HepG2 (cell line): ENCODE measurements around the gene NARF. TPM values are rescaled to one million over a fixed set of nuclear protein-coding genes. Genes with fewer than 3 reads are reported as not detected.

Source experiments
- AKAP8 ChIP-seq: sonication (generic); formaldehyde crosslinking; IDR thresholded peaks from 2 replicates; pipeline ENCODE4 v1.5.1; 2020; ENCODE audit warnings: mild to moderate bottlenecking, missing genetic modification reagents
- ATF7-NPFF ChIP-seq: sonication (generic); formaldehyde crosslinking; IDR thresholded peaks from 2 replicates; pipeline ENCODE4 v1.8.1; 2023; ENCODE audit warnings: mild to moderate bottlenecking, low read depth, missing genetic modification reagents, moderate library complexity
- MLXIP ChIP-seq: sonication (generic); formaldehyde crosslinking; IDR thresholded peaks from 2 replicates; pipeline ENCODE4 v1.9.0; 2021; ENCODE audit warnings: missing genetic modification reagents, borderline replicate concordance
- RORA ChIP-seq: sonication (generic); formaldehyde crosslinking; IDR thresholded peaks from 2 replicates; pipeline ENCODE4 v1.5.0; 2020; ENCODE audit warnings: mild to moderate bottlenecking, missing genetic modification reagents, moderate library complexity
- SAP130 ChIP-seq: IDR thresholded peaks from 2 replicates; pipeline ENCODE4 v1.6.1; 2016; ENCODE audit warnings: low read depth
- SATB2 ChIP-seq: sonication (generic); formaldehyde crosslinking; IDR thresholded peaks from 2 replicates; pipeline ENCODE4 v1.5.0; 2020; ENCODE audit warnings: missing genetic modification reagents
- TEAD2 ChIP-seq: sonication (generic); formaldehyde crosslinking; IDR thresholded peaks from 2 replicates; pipeline ENCODE4 v1.9.0; 2021; ENCODE audit warnings: missing genetic modification reagents
- TOE1 ChIP-seq: sonication (generic); formaldehyde crosslinking; IDR thresholded peaks from 2 replicates; pipeline ENCODE4 v1.4.0; 2020; ENCODE audit warnings: mild to moderate bottlenecking, missing genetic modification reagents
- ZEB1 ChIP-seq: IDR thresholded peaks from 2 replicates; pipeline ENCODE4 v1.6.1; 2012; ENCODE audit warnings: mild to moderate bottlenecking, low read depth, inconsistent platforms; ENCODE audit not compliant: insufficient replicate concordance
- ZKSCAN8 ChIP-seq: IDR thresholded peaks from 2 replicates; pipeline ENCODE4 v1.6.1; 2016; ENCODE audit warnings: borderline replicate concordance, missing genetic modification reagents, missing compliant biosample characterization
- ZNF101 ChIP-seq: sonication (generic); formaldehyde crosslinking; IDR thresholded peaks from 2 replicates; pipeline ENCODE4 v1.4.0; 2020; ENCODE audit warnings: mild to moderate bottlenecking, low read depth, missing genetic modification reagents, borderline replicate concordance
- ZNF451 ChIP-seq: sonication (generic); formaldehyde crosslinking; IDR thresholded peaks from 2 replicates; pipeline ENCODE4 v1.5.0; 2020; ENCODE audit warnings: mild to moderate bottlenecking, missing genetic modification reagents
- ZNF83 ChIP-seq: sonication (generic); formaldehyde crosslinking; IDR thresholded peaks from 2 replicates; pipeline ENCODE4 v1.4.0; 2020; ENCODE audit warnings: missing genetic modification reagents, mild to moderate bottlenecking, borderline replicate concordance
- polyA plus RNA-seq, 8 experiments: library from polyadenylated mRNA; depleted of rRNA in 3 of 8; stranded (reverse) in 7 of 8; unstranded in 1 of 8; fragments of >200 nt; fragmentation: Illumina TruSeq in 4 of 8; extraction: Trizol in 4 of 8; gene quantifications; 2 replicates each; pipeline versions ENCODE4 v1.2.1 to v1.2.3, GENCODE V29; 2011 to 2016; ENCODE audit warnings: low read depth in 4 of 8, missing spikeins in 1 of 8, mixed read lengths in 1 of 8; ENCODE audit not compliant: insufficient read depth in 1 of 8
- total RNA-seq, 5 experiments: library from RNA; depleted of rRNA; stranded (reverse); fragments of >200 nt; fragmentation: Illumina TruSeq; extraction: Trizol; gene quantifications; 2 replicates each; pipeline ENCODE4 v1.2.3, GENCODE V29; 2016; ENCODE audit warnings: low read depth in 1 of 5
- TF ChIP-seq, protein P1 (sequence below): sonication (generic); formaldehyde crosslinking; IDR thresholded peaks from 2 replicates; pipeline ENCODE4 v1.4.0; 2020; ENCODE audit warnings: missing genetic modification reagents
- TF ChIP-seq, protein P2 (sequence below): sonication (generic); formaldehyde crosslinking; IDR thresholded peaks from 2 replicates; pipeline ENCODE4 v1.4.0; 2020; ENCODE audit warnings: missing genetic modification reagents, mild to moderate bottlenecking, borderline replicate concordance
- TF ChIP-seq, protein P3 (sequence below): sonication (generic); formaldehyde crosslinking; IDR thresholded peaks from 2 replicates; pipeline ENCODE4 v1.9.0; 2021; ENCODE audit warnings: missing genetic modification reagents, mild to moderate bottlenecking, borderline replicate concordance
- TF ChIP-seq, protein P4 (sequence below): sonication (generic); formaldehyde crosslinking; IDR thresholded peaks from 2 replicates; pipeline ENCODE4 v1.4.0; 2020; ENCODE audit warnings: mild to moderate bottlenecking, low read depth, missing genetic modification reagents
- TF ChIP-seq, protein P5 (sequence below): sonication (generic); formaldehyde crosslinking; IDR thresholded peaks from 2 replicates; pipeline ENCODE4 v1.8.0; 2022; ENCODE audit warnings: missing genetic modification reagents, mild to moderate bottlenecking, borderline replicate concordance

The NARF gene
- total and polyA plus RNA-seq, 2 of the 13 experiments (the other 11 are each of a cell fraction or from before 2014, with no cell fraction given), result 61.1 to 144 TPM

GRCh38 chr17:82517230-82517865 lies 58.8 kb downstream of the NARF start (continued):
- TF ChIP-seq, protein P1, sequence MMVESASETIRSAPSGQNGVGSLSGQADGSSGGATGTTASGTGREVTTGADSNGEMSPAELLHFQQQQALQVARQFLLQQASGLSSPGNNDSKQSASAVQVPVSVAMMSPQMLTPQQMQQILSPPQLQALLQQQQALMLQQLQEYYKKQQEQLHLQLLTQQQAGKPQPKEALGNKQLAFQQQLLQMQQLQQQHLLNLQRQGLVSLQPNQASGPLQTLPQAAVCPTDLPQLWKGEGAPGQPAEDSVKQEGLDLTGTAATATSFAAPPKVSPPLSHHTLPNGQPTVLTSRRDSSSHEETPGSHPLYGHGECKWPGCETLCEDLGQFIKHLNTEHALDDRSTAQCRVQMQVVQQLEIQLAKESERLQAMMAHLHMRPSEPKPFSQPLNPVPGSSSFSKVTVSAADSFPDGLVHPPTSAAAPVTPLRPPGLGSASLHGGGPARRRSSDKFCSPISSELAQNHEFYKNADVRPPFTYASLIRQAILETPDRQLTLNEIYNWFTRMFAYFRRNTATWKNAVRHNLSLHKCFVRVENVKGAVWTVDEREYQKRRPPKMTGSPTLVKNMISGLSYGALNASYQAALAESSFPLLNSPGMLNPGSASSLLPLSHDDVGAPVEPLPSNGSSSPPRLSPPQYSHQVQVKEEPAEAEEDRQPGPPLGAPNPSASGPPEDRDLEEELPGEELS (CRISPR knock-in tag), result peak; percentile 91
- TF ChIP-seq, protein P2, sequence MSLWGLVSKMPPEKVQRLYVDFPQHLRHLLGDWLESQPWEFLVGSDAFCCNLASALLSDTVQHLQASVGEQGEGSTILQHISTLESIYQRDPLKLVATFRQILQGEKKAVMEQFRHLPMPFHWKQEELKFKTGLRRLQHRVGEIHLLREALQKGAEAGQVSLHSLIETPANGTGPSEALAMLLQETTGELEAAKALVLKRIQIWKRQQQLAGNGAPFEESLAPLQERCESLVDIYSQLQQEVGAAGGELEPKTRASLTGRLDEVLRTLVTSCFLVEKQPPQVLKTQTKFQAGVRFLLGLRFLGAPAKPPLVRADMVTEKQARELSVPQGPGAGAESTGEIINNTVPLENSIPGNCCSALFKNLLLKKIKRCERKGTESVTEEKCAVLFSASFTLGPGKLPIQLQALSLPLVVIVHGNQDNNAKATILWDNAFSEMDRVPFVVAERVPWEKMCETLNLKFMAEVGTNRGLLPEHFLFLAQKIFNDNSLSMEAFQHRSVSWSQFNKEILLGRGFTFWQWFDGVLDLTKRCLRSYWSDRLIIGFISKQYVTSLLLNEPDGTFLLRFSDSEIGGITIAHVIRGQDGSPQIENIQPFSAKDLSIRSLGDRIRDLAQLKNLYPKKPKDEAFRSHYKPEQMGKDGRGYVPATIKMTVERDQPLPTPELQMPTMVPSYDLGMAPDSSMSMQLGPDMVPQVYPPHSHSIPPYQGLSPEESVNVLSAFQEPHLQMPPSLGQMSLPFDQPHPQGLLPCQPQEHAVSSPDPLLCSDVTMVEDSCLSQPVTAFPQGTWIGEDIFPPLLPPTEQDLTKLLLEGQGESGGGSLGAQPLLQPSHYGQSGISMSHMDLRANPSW (CRISPR knock-in tag), result no peak
- TF ChIP-seq ZKSCAN8 (CRISPR knock-in tag), result peak; percentile 61; the same call in 1 of the 2 replicates
- TF ChIP-seq ZNF451 (CRISPR knock-in tag), result no peak
- TF ChIP-seq ZEB1, result no peak
- peak; percentile 93 for TF ChIP-seq SAP130
- TF ChIP-seq TOE1, result no peak
- no peak for TF ChIP-seq SATB2
- TF ChIP-seq, protein P3, sequence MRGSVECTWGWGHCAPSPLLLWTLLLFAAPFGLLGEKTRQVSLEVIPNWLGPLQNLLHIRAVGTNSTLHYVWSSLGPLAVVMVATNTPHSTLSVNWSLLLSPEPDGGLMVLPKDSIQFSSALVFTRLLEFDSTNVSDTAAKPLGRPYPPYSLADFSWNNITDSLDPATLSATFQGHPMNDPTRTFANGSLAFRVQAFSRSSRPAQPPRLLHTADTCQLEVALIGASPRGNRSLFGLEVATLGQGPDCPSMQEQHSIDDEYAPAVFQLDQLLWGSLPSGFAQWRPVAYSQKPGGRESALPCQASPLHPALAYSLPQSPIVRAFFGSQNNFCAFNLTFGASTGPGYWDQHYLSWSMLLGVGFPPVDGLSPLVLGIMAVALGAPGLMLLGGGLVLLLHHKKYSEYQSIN, result no peak
- no peak for TF ChIP-seq RORA (CRISPR knock-in tag)
- no peak; the same call in 1 of the 2 replicates for TF ChIP-seq MLXIP (CRISPR knock-in tag)
- TF ChIP-seq, protein P4, sequence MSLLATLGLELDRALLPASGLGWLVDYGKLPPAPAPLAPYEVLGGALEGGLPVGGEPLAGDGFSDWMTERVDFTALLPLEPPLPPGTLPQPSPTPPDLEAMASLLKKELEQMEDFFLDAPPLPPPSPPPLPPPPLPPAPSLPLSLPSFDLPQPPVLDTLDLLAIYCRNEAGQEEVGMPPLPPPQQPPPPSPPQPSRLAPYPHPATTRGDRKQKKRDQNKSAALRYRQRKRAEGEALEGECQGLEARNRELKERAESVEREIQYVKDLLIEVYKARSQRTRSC, result no peak
- no peak; the same call in 1 of the 2 replicates for TF ChIP-seq AKAP8 (CRISPR knock-in tag)
- TF ChIP-seq ZNF83 (CRISPR knock-in tag), result no peak
- TF ChIP-seq, protein P5, sequence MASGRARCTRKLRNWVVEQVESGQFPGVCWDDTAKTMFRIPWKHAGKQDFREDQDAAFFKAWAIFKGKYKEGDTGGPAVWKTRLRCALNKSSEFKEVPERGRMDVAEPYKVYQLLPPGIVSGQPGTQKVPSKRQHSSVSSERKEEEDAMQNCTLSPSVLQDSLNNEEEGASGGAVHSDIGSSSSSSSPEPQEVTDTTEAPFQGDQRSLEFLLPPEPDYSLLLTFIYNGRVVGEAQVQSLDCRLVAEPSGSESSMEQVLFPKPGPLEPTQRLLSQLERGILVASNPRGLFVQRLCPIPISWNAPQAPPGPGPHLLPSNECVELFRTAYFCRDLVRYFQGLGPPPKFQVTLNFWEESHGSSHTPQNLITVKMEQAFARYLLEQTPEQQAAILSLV, result peak; percentile 49; the same call in 1 of the 2 replicates
- TF ChIP-seq ZNF101 (CRISPR knock-in tag), result no peak
- TF ChIP-seq ATF7-NPFF (CRISPR knock-in tag), result no peak
- TF ChIP-seq TEAD2 (CRISPR knock-in tag), result no peak
